MG63 (cell line): ENCODE results near the gene TAL1. TPM values are rescaled to one million over a fixed set of nuclear protein-coding genes. Genes with fewer than 3 reads are reported as not detected.
"Not testable (repeated sequence)": the region's sequence is repeated elsewhere in the genome, so short reads cannot be mapped to it uniquely, and the experiment has no call there.

Experiments used
- DNase-seq: peaks from one replicate; pipeline ENCODE4 v3.0.0-alpha.2; 2020
- H3K27me3 ChIP-seq: fragments of 250-450 bp; sonication (Bioruptor Pico); 2 replicates; pipeline ENCODE4 v1.5.1; 2020; ENCODE audit warnings: mild to moderate bottlenecking, moderate library complexity
- H3K36me3 ChIP-seq: fragments of 250-450 bp; sonication (Bioruptor Pico); 2 replicates; pipeline ENCODE4 v1.5.1; 2020; ENCODE audit warnings: mild to moderate bottlenecking, moderate library complexity
- H3K4me3 ChIP-seq: fragments of 250-450 bp; sonication (Bioruptor Pico); 2 replicates; pipeline ENCODE4 v1.5.1; 2020; ENCODE audit warnings: mild to moderate bottlenecking, moderate library complexity
- H3K9me3 ChIP-seq: fragments of 250-450 bp; sonication (Bioruptor Pico); 2 replicates; pipeline ENCODE4 v1.5.1; 2020; ENCODE audit warnings: mild to moderate bottlenecking, moderate library complexity
- total RNA-seq: library from RNA; depleted of rRNA; stranded (reverse); fragments of >200 nt; shearing (Covaris generic); gene quantifications from 2 replicates; pipeline ENCODE4 v1.2.3, GENCODE V29; 2014; ENCODE audit warnings: low replicate concordance

Gene TAL1
- total RNA-seq, 1 experiment from 2014 or later = not detected

DNA sequence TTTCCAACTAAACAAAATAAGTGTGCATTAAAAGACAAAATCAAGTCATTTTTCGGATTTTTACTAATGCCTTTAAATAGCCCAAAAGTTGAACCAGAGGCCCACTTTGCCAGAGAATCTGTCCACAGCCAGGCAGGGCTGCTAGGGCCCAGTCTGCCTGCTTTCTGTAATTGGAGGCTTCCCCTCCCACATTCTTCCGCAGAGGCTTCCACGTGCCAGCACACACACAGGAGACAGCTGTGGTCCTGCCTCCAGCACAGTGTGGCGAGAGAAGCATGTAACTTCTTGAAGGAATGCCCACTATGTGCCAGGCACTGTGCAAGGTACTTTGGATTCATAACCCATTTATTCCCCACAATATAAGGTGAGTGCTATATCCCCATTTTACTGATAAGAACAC is 30.8 kb downstream of the TAL1 start:
- no peaks in the 10 kb centered on the region; the same call in 1 of the 2 replicates for H3K27me3 ChIP-seq
- no peak overlapping the region for H3K4me3 ChIP-seq
- no peaks in the 10 kb centered on the region for H3K9me3 ChIP-seq
- DNase-seq = peak; percentile 28
- no peaks in the 10 kb centered on the region for H3K36me3 ChIP-seq

DNA sequence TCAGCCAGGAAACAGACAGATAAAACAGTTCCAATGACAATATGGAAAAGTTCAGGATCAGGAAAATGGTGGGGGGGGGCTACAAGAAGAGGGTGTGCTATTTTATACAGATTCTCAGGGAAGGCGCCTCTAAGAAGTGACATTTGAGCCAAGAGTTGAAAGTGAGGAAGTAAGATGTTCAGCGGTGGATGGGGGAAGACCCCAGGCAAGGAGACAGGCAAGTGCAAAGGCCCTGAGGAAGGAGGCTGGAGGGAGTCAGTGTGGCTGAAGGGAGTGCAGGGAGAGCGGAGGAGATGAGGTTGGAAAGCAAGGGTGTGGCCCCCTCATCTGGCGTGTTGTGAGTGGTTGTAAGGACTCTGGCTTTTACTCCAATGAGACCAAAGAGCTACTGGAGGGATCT is 33.8 kb downstream of the TAL1 start:
- Histone ChIP-seq H3K4me3 (no peak overlapping the region), H3K27me3 (no peaks in the 10 kb centered on the region; the same call in 1 of the 2 replicates), H3K36me3 (no peaks in the 10 kb centered on the region), H3K9me3 (no peaks in the 10 kb centered on the region)
- DNase-seq = no peak

DNA sequence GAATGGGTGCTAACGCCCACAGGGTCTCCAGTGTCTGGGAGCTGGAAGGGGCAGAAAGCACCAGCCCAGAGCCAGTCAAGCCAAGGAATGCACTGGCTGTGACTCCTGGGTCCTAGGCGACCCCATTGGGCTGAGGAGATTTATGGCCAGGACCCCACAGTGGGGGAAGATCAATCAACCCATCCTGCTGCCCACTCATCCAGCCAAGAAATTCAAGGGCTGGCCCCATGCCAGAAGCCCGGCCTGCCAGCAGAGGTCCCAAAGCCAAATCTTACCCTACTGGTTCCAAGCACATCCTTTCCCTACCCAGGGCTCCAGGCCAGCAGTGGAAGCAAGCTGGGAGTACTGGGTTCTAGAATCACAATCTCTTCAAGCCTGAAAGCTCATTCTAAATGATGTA is 35.4 kb downstream of the TAL1 start:
- no peaks in the 10 kb centered on the region for H3K36me3 ChIP-seq
- peak; percentile 18 for DNase-seq
- no peak overlapping the region for H3K4me3 ChIP-seq
- no peaks in the 10 kb centered on the region for H3K9me3 ChIP-seq
- H3K27me3 ChIP-seq = no peaks in the 10 kb centered on the region; the same call in 1 of the 2 replicates

DNA sequence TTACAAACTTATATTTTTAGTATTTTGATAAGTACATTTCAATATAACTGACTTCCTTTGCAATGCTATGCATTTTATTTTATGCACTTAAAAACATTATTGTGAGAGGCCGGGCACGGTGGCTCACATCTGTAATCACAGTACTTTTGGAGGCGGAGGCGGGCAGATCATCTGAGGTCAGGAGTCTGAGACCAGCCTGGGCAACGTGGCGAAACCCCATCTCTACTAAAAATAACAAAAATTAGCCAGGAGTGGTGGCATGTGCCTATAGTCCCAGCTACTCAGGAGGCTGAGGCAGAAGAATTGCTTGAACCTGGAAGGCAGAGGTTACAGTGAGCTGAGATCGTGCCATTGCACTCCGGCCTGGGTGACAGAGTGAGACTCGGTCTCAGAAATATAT is 36.0 kb downstream of the TAL1 start:
- not testable (repeated sequence) for DNase-seq, H3K4me3 ChIP-seq, H3K9me3 ChIP-seq, H3K27me3 ChIP-seq, H3K36me3 ChIP-seq

DNA sequence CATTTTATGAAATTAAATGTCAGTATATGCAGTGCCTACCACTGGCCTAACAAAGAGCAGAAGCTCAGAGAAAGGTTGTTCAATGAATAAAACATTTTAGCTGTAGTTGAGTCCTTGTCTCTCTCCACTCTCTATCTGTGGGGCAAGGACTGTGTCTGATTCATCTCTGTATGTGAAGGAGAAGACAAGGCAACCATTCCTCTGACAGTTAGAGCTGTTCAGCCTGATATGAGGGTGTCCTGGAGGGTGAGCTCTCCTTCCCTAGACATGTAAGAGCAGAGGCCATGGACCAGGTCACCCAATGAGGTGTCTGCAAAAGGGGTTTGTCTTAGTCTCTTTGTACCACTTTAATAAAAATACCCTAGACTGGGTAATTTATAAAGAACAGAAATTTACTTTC is 37.7 kb downstream of the TAL1 start:
- no peaks in the 10 kb centered on the region for H3K27me3 ChIP-seq
- no peak overlapping the region for H3K4me3 ChIP-seq
- H3K9me3 ChIP-seq = no peaks in the 10 kb centered on the region
- DNase-seq = no peak
- H3K36me3 ChIP-seq = no peaks in the 10 kb centered on the region

DNA sequence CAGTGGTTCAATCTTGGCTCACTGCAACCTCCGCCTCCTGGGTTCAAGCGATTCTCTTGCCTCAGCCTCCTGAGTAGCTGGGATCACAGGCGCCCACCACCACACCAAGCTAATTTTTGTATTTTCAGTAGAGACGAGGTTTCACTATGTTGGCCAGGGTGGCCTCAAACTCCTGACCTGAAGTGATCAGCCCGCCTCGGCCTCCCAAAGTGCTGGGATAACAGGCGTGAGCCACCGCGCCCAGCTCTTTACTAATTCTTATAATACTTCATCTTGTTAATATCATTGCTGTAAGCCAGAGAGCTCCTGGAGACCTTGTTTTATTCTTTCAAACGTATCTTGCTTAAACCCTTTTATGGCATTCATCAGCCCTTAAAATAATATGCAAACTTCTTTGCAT is 38.5 kb downstream of the TAL1 start:
- H3K27me3 ChIP-seq, DNase-seq, H3K9me3 ChIP-seq, H3K36me3 ChIP-seq, H3K4me3 ChIP-seq: not testable (repeated sequence)

DNA sequence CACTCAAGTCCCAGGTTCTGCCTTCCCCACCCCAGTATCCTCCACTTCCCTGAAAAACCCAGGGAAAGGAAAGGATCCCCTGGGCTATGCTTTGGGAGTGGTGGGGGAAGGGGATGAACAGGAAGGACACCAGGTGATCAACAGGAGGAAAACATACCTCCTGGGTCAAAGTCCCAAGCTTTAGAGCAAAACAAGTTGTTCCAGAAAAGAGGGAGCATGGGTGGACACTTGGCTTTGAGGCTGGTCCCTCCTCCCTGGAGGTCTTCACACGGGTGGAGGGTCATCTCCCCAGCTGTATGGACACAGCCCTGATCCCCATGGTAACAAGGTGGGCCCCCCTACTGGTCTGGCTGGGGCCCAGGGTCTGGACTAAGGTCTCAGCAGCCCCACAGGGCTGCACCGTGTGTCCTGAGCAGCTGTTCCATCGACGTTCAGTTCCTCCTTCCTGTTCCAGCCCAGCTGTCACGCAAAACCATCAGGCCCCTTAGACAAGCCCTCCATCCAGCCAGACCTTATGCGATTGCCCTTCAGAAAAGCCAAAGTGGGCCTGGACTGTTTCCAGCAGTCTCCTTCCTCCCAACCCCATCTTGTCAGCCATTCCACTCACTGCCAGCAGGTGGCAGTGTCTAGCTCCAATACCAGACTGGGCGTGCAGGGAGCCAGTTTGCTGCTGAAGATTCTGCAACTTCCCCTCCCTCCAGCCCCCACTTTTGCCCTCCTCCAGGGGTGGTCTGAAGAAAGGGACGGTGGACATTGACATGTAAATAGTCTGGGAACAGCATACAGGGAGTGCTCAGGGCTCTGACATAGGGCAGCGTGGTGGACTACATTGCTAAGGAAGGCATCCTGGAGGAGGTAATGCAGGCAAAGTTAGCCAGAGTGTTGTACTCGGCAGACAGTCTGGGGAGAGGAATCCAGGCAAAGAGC is 39.3 kb downstream of the TAL1 start:
- peak; percentile 56 for DNase-seq
- Histone ChIP-seq H3K36me3 (no peaks in the 10 kb centered on the region), H3K4me3 (no peak overlapping the region), H3K9me3 (no peaks in the 10 kb centered on the region), H3K27me3 (no peaks in the 10 kb centered on the region)

DNA sequence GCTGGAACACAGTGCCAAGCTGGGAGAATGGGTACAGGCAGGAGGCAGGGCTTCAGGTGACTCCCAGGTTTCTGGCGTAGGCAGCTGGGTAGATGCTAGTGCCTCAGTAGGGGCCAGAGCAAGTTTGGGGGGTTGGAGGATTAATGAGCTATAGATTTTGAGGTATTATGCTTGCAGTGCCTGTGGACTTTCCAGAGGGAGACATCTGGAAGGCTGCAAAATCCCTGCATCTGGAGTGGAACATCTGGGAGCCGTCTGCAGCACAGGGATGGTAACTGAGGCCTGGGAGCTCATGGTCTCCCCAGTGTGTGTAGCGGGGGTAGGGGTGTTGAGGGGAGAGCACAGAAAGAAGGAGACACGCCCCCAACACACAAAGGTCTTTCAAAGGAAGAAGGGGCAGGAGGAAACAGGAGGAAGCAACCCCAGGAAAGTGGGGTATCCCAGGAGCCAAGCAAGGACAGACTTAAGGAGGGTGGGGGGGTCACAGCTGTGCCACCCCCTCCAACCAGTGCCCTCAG is 40.0 kb downstream of the TAL1 start:
- Histone ChIP-seq H3K36me3 (no peaks in the 10 kb centered on the region), H3K9me3 (no peaks in the 10 kb centered on the region), H3K27me3 (no peaks in the 10 kb centered on the region), H3K4me3 (no peak overlapping the region)
- no peak for DNase-seq

DNA sequence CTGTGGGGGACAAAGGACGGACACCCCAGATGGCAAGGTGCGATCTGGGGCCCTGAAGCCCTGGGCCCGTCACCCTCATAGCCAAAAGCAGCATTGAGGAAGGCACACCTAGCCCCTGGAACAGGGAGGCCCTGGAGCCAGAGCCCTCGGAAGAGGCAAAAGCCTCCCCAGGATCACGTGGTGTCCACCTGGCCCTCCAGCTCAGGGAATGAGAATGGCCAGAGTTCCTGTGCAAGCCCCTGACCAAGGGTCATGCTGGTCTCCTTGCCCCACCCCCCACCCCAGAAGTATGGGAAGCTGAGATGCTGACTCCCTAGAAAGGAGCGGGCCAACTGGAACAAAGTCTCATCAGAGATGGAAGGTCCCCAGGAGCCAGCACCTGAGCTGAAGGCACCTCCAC is 41.2 kb downstream of the TAL1 start:
- Histone ChIP-seq H3K27me3 (no peaks in the 10 kb centered on the region), H3K9me3 (no peaks in the 10 kb centered on the region), H3K4me3 (no peak overlapping the region), H3K36me3 (no peaks in the 10 kb centered on the region)
- DNase-seq = no peak

DNA sequence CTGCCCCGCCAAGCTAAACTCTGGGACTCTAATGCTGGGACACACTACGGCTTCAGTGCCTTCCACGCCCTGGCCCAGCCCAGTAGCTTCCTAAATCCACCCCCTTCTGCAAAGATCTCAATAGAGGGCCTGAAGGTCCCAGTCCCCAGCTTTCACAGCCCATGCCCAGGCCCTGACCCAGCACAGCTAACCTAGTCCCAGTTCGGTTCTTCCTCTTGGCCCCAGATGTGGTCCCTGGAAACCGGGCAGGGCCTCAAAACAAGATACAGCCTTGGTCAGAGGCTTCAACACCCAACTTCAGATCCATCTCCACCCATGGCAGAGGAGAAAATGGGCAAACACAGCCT is 41.5 kb downstream of the TAL1 start:
- no peaks in the 10 kb centered on the region for H3K9me3 ChIP-seq
- no peaks in the 10 kb centered on the region for H3K36me3 ChIP-seq
- H3K27me3 ChIP-seq = no peaks in the 10 kb centered on the region
- no peak for DNase-seq
- H3K4me3 ChIP-seq = no peak overlapping the region

DNA sequence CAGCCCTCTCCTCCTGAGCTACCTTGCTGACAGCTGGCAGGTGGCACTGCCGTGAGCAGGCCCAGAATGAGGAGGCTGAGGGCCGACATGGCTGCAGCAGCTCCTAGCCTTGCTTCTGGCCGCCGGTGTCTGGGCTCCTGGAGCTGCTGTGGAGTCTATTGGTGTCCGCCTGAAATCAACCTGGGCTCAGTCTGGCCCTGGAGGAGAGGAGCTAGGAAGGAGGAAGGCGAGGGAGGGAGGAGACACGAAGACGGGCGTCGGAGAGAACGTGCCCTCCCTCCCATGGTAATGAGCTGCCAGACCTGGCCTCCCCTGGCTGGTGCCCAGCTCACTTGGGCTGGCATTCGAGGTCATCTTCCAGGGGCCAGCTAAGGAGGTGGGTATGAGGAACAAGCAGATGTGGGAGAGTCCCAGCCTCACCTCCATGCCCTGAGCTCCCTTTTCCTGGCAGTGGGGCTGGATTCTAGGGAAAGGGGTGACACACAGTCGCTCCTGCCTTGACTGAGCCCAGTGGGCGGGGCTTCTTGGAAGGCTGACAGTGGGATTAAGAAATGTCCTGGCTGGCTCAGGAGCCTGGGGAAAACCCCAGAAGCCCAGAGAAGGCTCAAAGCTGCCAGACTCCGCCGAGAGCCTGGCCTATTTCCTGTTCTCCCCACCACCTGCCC is 42.0 kb downstream of the TAL1 start, which contains the start of gene PDZK1IP1:
TSS of gene PDZK1IP1 (minus strand) at position 193 of the 665 bp plus-strand sequence. CDS start at position 89, 104 bp downstream.
- peak; percentile 89 for DNase-seq
- Histone ChIP-seq H3K4me3 (no peak within 1 kb of the TSS), H3K36me3 (no peaks in the 10 kb centered on the region), H3K9me3 (no peaks in the 10 kb centered on the region), H3K27me3 (no peaks in the 10 kb centered on the region)

DNA sequence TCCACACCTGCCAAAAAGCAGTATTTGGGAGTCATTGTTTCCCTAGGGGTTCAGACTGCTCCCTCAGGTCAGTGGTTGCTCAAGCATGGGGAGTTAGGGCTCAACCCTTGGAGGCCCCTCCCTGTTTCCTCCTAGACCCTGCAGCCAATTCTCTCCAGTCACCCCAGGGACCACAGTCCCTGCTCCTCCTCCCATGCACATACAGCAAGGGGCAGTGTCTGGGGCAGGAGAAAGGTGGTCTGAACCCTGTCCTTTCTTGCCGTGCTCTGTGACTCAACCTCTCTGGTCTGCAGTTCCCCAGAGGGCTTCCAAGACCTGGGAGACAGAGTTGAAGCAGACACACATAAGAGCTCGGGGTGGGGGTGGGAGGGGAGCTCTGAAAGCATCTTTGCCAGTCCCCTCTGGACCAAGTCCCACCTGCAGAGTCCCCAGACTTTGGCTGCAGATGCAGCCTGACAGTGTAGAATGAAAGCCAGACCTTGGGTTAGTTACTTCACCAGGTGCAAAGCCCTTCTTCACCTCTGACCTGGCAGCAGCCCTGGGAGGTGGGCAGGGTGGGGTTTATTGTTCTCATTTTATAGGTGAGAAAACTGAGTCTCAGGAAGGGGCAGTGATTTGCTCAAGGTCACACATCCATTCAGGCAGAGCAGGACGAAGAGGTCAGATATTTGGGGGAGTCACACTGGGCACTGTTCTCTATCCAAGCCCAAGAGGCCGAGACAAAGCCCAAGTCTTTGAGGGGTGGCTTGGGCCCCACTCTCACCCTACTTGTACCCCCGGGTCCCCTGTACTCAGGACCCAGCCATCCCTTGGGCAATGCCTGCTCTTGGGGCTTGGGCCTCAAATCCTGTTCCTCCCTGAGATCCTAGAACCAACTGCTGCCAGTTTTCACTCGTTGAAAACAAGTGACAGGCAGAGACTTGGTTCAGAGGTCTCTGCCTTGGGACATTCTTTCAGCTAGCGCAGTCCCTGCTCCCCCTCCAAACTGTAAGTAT is 42.9 kb downstream of the TAL1 start:
- Histone ChIP-seq H3K4me3 (no peak overlapping the region), H3K36me3 (no peaks in the 10 kb centered on the region), H3K27me3 (no peaks in the 10 kb centered on the region), H3K9me3 (no peaks in the 10 kb centered on the region)
- no peak for DNase-seq

DNA sequence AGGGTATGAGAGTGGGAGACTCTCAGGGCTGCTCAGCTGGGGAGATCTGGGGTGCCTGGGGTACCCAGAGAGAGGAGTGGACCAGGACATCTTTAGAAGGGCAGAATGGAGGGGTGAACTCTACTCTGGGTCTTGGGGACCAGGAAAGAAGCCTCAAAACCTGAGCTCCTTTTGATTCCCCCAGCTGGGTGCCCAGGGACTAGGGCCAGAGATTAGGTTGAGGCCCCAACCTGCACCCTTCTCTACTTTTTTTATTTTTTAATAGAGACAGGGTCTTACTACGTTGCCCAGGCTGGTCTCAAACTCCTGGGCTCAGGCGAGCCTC is 44.1 kb downstream of the TAL1 start:
- no peak overlapping the region for H3K4me3 ChIP-seq
- no peak for DNase-seq
- no peaks in the 10 kb centered on the region for H3K9me3 ChIP-seq
- H3K36me3 ChIP-seq = no peaks in the 10 kb centered on the region
- no peaks in the 10 kb centered on the region for H3K27me3 ChIP-seq

DNA sequence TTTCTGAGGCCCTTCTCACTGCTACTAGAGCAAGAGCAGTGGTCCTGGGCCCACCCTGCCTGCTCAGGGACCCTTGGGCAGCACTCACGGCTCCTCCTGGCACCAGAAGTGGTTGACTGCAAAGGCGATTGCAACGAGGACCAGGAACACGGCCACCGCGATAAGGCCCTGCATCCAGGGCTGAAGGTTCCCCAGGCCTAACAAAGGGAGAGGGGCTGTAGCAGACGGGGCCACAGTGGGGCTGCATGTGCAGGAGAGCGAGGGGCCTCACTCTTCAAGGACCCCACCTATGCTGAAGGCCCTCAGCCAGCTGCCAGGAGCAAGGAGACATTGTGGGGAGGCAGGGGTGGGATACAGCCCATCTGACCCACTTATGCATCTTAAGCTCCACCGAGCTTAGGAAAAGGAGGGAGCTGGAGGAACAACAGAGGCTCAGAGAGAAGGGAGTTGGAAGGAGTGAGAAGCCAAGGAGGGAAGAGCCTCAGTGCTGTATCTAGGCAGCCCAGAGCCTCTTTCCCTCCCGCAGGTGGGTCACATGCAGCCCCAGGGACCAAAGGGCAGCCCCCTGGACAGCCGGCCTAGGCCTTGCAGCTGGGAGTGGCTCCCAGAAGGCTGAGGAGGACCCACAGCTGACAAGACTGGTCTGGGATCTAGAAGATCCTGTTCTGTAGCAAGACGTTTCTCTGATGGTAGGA is 44.6 kb downstream of the TAL1 start:
- H3K9me3 ChIP-seq = no peaks in the 10 kb centered on the region
- H3K4me3 ChIP-seq = no peak overlapping the region
- no peak for DNase-seq
- no peaks in the 10 kb centered on the region for H3K36me3 ChIP-seq
- no peaks in the 10 kb centered on the region for H3K27me3 ChIP-seq

DNA sequence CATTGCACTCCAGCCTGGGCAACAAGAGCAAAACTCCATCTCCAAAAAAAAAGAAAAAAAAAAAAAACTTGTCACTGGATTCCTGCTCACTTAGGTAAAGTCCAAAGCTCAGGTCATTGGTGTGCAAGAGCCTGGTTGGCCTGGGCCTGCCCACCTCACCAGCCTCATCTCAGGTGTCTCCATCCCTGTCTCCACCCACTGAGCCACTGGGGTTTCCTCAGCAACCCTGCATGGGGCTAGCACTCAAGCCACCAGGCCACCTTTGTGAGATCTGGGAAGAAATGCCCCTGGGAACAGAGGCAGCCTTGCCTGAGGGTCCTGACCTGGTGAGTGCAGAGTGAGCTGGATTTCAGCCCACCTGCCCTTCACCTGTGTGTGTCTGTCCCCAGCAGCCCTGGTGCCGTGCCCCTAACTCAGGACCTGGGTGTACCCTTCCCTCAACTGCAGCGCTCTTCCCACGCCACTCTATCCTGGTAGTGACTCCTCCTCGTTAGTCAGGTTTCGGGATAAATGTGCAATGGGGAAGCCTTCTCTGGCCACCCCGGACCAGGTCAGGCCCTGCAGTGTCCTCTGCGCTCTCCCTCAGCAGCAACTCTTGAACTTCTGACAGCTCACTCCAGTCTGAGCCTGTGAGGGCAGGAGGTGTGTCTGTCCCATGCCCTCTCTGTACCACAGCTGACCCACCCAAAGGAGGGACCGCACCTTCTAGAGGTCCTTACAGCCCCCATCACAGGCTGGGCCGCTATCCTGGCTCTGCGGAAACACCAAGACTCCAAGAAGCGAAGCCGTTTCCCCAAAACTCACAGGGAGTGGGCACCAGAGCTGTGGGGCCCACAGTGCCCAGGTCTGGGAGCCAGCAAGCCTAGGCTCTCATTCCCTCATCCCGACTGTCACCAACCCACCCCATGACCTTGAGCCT is 45.5 kb downstream of the TAL1 start:
- H3K4me3 ChIP-seq = no peak overlapping the region
- H3K9me3 ChIP-seq = no peaks in the 10 kb centered on the region
- H3K36me3 ChIP-seq = no peaks in the 10 kb centered on the region
- H3K27me3 ChIP-seq = no peaks in the 10 kb centered on the region
- no peak for DNase-seq
